Upper lobe of right lung (tissue), 1 donor: ENCODE results near the gene BMS1. TPM values are rescaled to one million over a fixed set of nuclear protein-coding genes. Genes with fewer than 3 reads are reported as not detected.

Source experiments
- ATAC-seq: fragments of 200-7000 bp; cut with Tn5 transposase; one replicate; pipeline ENCODE4 v1.9.1; 2020; ENCODE audit warnings: mild to moderate bottlenecking, moderate library complexity
- DNase-seq: peaks from one replicate; pipeline ENCODE4 v3.0.0-alpha.2; 2020
- H3K27ac ChIP-seq: fragments of 200-600 bp; one replicate; pipeline ENCODE4 v1.8.0; 2022
- H3K27me3 ChIP-seq: fragments of 200-600 bp; one replicate; pipeline ENCODE4 v1.8.0; 2022; ENCODE audit warnings: mild to moderate bottlenecking
- H3K36me3 ChIP-seq: fragments of 200-600 bp; one replicate; pipeline ENCODE4 v1.8.0; 2022
- H3K4me1 ChIP-seq: fragments of 200-600 bp; one replicate; pipeline ENCODE4 v1.8.0; 2022
- H3K4me3 ChIP-seq: fragments of 200-600 bp; one replicate; pipeline ENCODE4 v1.8.0; 2022; ENCODE audit warnings: mild to moderate bottlenecking
- H3K9me3 ChIP-seq: fragments of 200-600 bp; one replicate; pipeline ENCODE4 v1.8.0; 2022
- CTCF ChIP-seq: fragments of 200-600 bp; IDR thresholded peaks from one replicate; pipeline ENCODE4 v1.8.0; 2022; ENCODE audit warnings: antibody characterized with exemption
- intact Hi-C: fragments of 100-400 bp; cut with DNase I; formaldehyde crosslinking; loops from one replicate; pipeline ENCODE4 v1.11.0; 2022
- total RNA-seq: library from RNA; stranded (reverse); fragmentation: NEBNext Ultra II Directional; extraction: Animal tissue kit (Norgen Biotek cat#: 25700); gene quantifications from one replicate; pipeline ENCODE4 v1.2.1, GENCODE V29; 2021
- donor health status: DM: no; HTN: yes; CAD: no; lungs with severe emphysema.

BMS1 gene
- total RNA-seq, 1 donor from 2014 or later: 13.0 TPM

- Histone ChIP-seq H3K4me1 (no peaks in the 10 kb centered on the region), H3K36me3 (no peaks in the 10 kb centered on the region), H3K27ac (no peak overlapping the region), H3K9me3 (peaks cover 5% of the 10 kb centered on the region), H3K4me3 (no peak overlapping the region), H3K27me3 (no peaks in the 10 kb centered on the region)
- intact Hi-C loops: no loop called here
- ATAC-seq (no peak), DNase-seq (no peak)
- TF ChIP-seq CTCF: no peak
Observed at GRCh38 chr10:42744134-42744701, 38.4 kb upstream of the BMS1 start.

- H3K27ac ChIP-seq: no peak overlapping the region
- TF ChIP-seq CTCF: peak; percentile 92
- peak overlapping the region; percentile 52 for H3K4me3 ChIP-seq
- H3K27me3 ChIP-seq: peaks cover 39% of the 10 kb centered on the region
- peak; percentile 87 for DNase-seq
- H3K9me3 ChIP-seq: no peaks in the 10 kb centered on the region
- intact Hi-C loops: no loop called here
- H3K4me1 ChIP-seq: peaks cover 17% of the 10 kb centered on the region
- ATAC-seq: peak; percentile 93
- no peaks in the 10 kb centered on the region for H3K36me3 ChIP-seq
Observed at GRCh38 chr10:42753126-42753506, 29.5 kb upstream of the BMS1 start.

- no peaks in the 10 kb centered on the region for H3K9me3 ChIP-seq
- intact Hi-C loops: no loop called here
- H3K27ac ChIP-seq: peak overlapping the region; percentile 32
- peak overlapping the region; percentile 52 for H3K4me3 ChIP-seq
- peak; percentile 30 for ATAC-seq
- no peak for TF ChIP-seq CTCF
- no peaks in the 10 kb centered on the region for H3K36me3 ChIP-seq
- peaks cover 17% of the 10 kb centered on the region for H3K4me1 ChIP-seq
- H3K27me3 ChIP-seq: peaks cover 39% of the 10 kb centered on the region
- no peak for DNase-seq
Observed at GRCh38 chr10:42753507-42754154, 29.0 kb upstream of the BMS1 start.

GRCh38 chr10:42754155-42755027, 28.2 kb upstream of the BMS1 start:
- Histone ChIP-seq H3K9me3 (no peaks in the 10 kb centered on the region), H3K27ac (peak overlapping the region; percentile 32), H3K27me3 (peaks cover 39% of the 10 kb centered on the region), H3K4me3 (peak overlapping the region; percentile 52), H3K4me1 (peaks cover 17% of the 10 kb centered on the region), H3K36me3 (no peaks in the 10 kb centered on the region)
- DNase-seq (peak; percentile 71), ATAC-seq (peak; percentile 33)
- intact Hi-C loops: no loop called here
- peak; percentile 8 for TF ChIP-seq CTCF

- DNase-seq (no peak), ATAC-seq (peak; percentile 2)
- intact Hi-C loops: no loop called here
- no peaks in the 10 kb centered on the region for H3K9me3 ChIP-seq
- peaks cover 39% of the 10 kb centered on the region for H3K27me3 ChIP-seq
- peaks cover 17% of the 10 kb centered on the region for H3K4me1 ChIP-seq
- H3K4me3 ChIP-seq: peak overlapping the region; percentile 52
- peak; percentile 15 for TF ChIP-seq CTCF
- no peaks in the 10 kb centered on the region for H3K36me3 ChIP-seq
- H3K27ac ChIP-seq: no peak overlapping the region
Observed at GRCh38 chr10:42755028-42755451, 27.6 kb upstream of the BMS1 start.
